Type B pancreatic cell (in vitro differentiated cells): ENCODE data around the gene DZIP1L. TPM values are rescaled to one million over a fixed set of nuclear protein-coding genes. Genes with fewer than 3 reads are reported as not detected.

Experiments
- DNase-seq: peaks from one replicate; pipeline ENCODE4 v3.0.0; 2021; ENCODE audit warnings: mixed read lengths; ENCODE audit not compliant: unreplicated experiment; ENCODE audit errors: extremely low spot score
- H3K27ac Mint-ChIP-seq: 2 replicates; pipeline ENCODE4 v1.8.0; 2021; ENCODE audit warnings: mild to moderate bottlenecking, mixed read lengths
- H3K27me3 Mint-ChIP-seq: 2 replicates; pipeline ENCODE4 v1.8.0; 2021; ENCODE audit warnings: mixed read lengths
- H3K36me3 Mint-ChIP-seq: 2 replicates; pipeline ENCODE4 v1.8.0; 2021; ENCODE audit warnings: mixed read lengths
- H3K4me1 Mint-ChIP-seq: one replicate; pipeline ENCODE4 v1.8.0; 2021; ENCODE audit warnings: mixed read lengths; ENCODE audit not compliant: unreplicated experiment
- H3K4me3 Mint-ChIP-seq: 2 replicates; pipeline ENCODE4 v1.8.0; 2021; ENCODE audit warnings: mild to moderate bottlenecking, mixed read lengths
- H3K9me3 Mint-ChIP-seq: 2 replicates; pipeline ENCODE4 v1.8.0; 2021; ENCODE audit warnings: mixed read lengths
- CTCF ChIP-seq: fragments of 200-600 bp; sonication (generic); conservative IDR thresholded peaks from 2 replicates; pipeline ENCODE4 v1.5.0; 2021; ENCODE audit warnings: antibody characterized with exemption, mild to moderate bottlenecking
- total RNA-seq: library from RNA; stranded (reverse); gene quantifications from 2 replicates; pipeline ENCODE4 v1.2.1, GENCODE V29; 2021; ENCODE audit warnings: low replicate concordance

DZIP1L gene
- total RNA-seq, 1 donor from 2014 or later, result 17.8 TPM

GRCh38 chr3:138059261-138059660 is 56.1 kb downstream of the DZIP1L start:
- Mint-ChIP-seq H3K27ac (no peak overlapping the region), H3K4me3 (no peak overlapping the region), H3K27me3 (no peaks in the 10 kb centered on the region), H3K4me1 (no peaks in the 10 kb centered on the region), H3K9me3 (no peaks in the 10 kb centered on the region), H3K36me3 (no peaks in the 10 kb centered on the region)
- no peak for DNase-seq
- TF ChIP-seq CTCF, result no peak

- Mint-ChIP-seq H3K4me1 (no peaks in the 10 kb centered on the region), H3K4me3 (no peak overlapping the region), H3K27ac (no peak overlapping the region), H3K9me3 (no peaks in the 10 kb centered on the region), H3K27me3 (no peaks in the 10 kb centered on the region), H3K36me3 (no peaks in the 10 kb centered on the region)
- no peak for DNase-seq
- no peak for TF ChIP-seq CTCF
Measured at GRCh38 chr3:138057384-138057783, 58.0 kb downstream of the DZIP1L start.

- no peak for DNase-seq
- TF ChIP-seq CTCF, result no peak
- no peak overlapping the region for H3K4me3 Mint-ChIP-seq
Measured at GRCh38 chr3:138054057-138054456, 61.4 kb downstream of the DZIP1L start.

GRCh38 chr3:138051947-138052802 is 63.2 kb downstream of the DZIP1L start:
- no peak overlapping the region for H3K4me3 Mint-ChIP-seq
- TF ChIP-seq CTCF, result peak; percentile 78
- no peaks in the 10 kb centered on the region for H3K9me3 Mint-ChIP-seq
- H3K4me1 Mint-ChIP-seq, result no peaks in the 10 kb centered on the region
- DNase-seq, result no peak
- no peak overlapping the region for H3K27ac Mint-ChIP-seq
- H3K36me3 Mint-ChIP-seq, result no peaks in the 10 kb centered on the region
- no peaks in the 10 kb centered on the region for H3K27me3 Mint-ChIP-seq

More at GRCh38 chr3:138054057-138054456, 61.4 kb downstream of the DZIP1L start:
- Mint-ChIP-seq H3K4me1 (no peaks in the 10 kb centered on the region), H3K27ac (no peak overlapping the region), H3K27me3 (no peaks in the 10 kb centered on the region), H3K9me3 (no peaks in the 10 kb centered on the region), H3K36me3 (no peaks in the 10 kb centered on the region)

GRCh38 chr3:138049157-138049919 is 66.1 kb downstream of the DZIP1L start:
- no peaks in the 10 kb centered on the region for H3K27me3 Mint-ChIP-seq
- H3K36me3 Mint-ChIP-seq, result no peaks in the 10 kb centered on the region
- H3K27ac Mint-ChIP-seq, result no peak overlapping the region
- H3K4me1 Mint-ChIP-seq, result no peaks in the 10 kb centered on the region
- TF ChIP-seq CTCF, result no peak
- H3K4me3 Mint-ChIP-seq, result no peak overlapping the region
- no peaks in the 10 kb centered on the region for H3K9me3 Mint-ChIP-seq
- no peak for DNase-seq
